Fibroblast of the aortic adventitia (primary cell): ENCODE data around the gene CENPP. TPM values are rescaled to one million over a fixed set of nuclear protein-coding genes. Genes with fewer than 3 reads are reported as not detected.

Experiments used
- DNase-seq: peaks from one replicate; pipeline ENCODE4 v3.0.0-alpha.2; 2010; ENCODE audit warnings: low read depth
- H3K4me3 ChIP-seq: 2 replicates; pipeline ENCODE4 v1.5.1; 2011; ENCODE audit warnings: low read depth, mild to moderate bottlenecking, control low read depth, low read length, moderate library complexity
- total RNA-seq: library from RNA; depleted of rRNA; stranded (reverse); fragments of >200 nt; gene quantifications from 2 replicates; pipeline ENCODE4 v1.2.3, GENCODE V29; 2012; ENCODE audit warnings: low replicate concordance
- TF ChIP-seq, protein P1 (sequence below): IDR thresholded peaks from 2 replicates; pipeline ENCODE4 v1.5.1; 2011; ENCODE audit warnings: mild to moderate bottlenecking, low read length, control low read depth, inconsistent platforms; ENCODE audit not compliant: insufficient read depth

The CENPP gene
- total RNA-seq, 1 donor = 19.3 TPM

GRCh38 chr9:92633614-92634278 lies 308.0 kb downstream of the CENPP start:
- no peak for DNase-seq
- no peak overlapping the region for H3K4me3 ChIP-seq
- TF ChIP-seq, protein P1, sequence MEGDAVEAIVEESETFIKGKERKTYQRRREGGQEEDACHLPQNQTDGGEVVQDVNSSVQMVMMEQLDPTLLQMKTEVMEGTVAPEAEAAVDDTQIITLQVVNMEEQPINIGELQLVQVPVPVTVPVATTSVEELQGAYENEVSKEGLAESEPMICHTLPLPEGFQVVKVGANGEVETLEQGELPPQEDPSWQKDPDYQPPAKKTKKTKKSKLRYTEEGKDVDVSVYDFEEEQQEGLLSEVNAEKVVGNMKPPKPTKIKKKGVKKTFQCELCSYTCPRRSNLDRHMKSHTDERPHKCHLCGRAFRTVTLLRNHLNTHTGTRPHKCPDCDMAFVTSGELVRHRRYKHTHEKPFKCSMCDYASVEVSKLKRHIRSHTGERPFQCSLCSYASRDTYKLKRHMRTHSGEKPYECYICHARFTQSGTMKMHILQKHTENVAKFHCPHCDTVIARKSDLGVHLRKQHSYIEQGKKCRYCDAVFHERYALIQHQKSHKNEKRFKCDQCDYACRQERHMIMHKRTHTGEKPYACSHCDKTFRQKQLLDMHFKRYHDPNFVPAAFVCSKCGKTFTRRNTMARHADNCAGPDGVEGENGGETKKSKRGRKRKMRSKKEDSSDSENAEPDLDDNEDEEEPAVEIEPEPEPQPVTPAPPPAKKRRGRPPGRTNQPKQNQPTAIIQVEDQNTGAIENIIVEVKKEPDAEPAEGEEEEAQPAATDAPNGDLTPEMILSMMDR = no peak

DNA sequence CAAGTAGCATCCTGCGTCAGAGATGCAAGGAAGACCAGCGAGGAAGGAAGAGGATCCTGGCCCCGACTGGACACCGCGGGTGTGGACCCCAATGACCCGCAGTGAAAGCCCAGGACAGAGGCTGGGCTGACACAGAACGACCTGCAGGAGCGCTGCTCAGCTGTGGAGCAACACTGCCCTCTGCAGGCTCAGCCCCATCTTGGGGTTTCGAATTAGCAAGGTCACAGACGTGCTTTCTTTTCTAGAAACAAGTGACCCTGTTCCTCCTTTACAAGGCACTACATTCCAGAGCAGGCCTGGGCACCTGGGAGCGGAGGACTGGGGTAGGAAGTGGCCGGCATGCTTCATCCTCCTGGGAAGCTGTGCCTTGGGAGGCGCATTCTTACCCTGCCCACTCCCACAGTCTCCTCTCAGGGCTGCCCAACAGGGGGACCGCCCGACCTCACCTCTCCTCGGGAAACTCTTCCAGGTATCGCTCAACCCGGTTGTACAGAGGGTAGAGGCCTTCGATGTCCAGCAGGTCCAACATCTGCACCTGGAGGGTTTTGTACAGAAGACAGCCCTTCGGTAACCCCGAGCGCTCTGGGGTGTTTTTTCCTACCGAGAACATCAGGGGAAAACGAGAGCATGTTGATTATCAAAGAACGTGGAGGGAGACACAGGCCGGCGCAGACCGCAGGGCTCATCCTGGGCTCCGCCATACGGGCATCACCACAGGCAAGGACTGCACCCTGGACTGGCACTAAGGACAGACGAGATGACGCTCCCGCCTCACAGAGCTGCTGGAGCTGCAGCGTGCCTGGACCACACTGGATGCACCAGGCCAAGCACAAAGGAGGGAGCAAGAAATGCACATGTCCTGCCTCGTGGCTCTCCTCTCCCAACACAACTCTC lies 309.2 kb downstream of the CENPP start:
- TF ChIP-seq, protein P1 = peak; percentile 97
- DNase-seq = peak; percentile 86

GRCh38 chr9:92635760-92636159 lies 310.0 kb downstream of the CENPP start:
- H3K4me3 ChIP-seq = no peak overlapping the region
- no peak for DNase-seq
- TF ChIP-seq, protein P1 = no peak

More for the DNA sequence above, 309.2 kb downstream of the CENPP start:
- no peak overlapping the region for H3K4me3 ChIP-seq

DNA sequence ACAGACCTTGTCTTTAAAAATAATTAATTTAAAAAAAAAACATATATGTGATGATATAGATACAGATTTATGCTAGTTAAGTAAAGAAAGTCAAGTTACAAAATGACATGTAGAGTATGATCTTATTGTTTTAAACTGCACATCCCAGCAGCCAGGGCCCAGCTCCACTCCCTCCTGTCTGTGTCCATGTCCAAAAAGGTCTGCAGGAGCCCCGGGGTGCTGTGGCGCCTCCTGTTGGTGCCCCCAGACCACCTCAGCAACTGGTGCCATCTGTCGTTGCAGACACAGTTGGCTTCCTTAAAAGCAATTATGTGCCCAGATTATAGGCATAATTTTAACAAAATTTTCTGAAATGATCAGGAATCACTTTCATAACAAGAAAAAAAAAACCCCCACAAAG lies 310.9 kb downstream of the CENPP start:
- TF ChIP-seq, protein P1 = no peak

GRCh38 chr9:92637326-92637725 lies 311.6 kb downstream of the CENPP start:
- TF ChIP-seq, protein P1 = no peak
- no peak overlapping the region for H3K4me3 ChIP-seq
- DNase-seq = no peak

More for the DNA sequence above, 310.9 kb downstream of the CENPP start:
- no peak for DNase-seq
- H3K4me3 ChIP-seq = no peak overlapping the region

DNA sequence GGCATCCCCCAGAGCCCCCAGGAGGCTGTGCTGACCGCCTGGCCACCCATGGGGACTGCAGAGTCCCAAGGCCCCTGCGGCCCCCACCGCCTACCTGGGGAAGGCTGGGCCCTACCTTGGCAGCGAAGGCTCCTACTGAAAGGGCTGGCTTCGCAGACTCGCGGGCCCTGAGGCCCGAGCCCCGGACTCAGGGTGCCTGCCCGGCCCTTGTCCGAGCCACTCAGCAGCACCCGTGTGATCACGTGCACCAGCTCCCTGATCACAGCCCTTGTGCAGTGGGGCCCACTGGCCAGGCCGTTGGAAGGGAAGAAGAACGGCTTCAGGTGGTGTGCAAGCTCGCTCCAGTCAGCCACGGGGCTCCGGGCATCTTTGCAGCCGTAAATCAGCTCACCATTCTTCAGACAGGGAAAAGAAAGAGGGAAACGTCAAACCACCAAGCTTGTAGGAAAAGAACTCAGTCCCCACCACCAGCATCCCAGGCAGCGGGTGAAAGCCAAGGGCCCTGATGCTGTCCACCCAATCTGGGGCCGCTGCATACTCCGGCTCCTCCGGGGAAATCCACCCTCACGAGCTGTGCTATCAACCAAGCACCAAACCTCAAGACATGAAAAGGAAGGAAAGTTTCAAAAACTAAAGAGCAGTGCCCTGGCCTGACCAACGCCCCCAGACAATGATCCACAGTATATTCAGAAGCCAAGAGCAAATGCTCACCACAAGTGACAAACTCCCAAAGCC lies 312.3 kb downstream of the CENPP start:
- no peak for DNase-seq
- TF ChIP-seq, protein P1 = no peak
- no peak overlapping the region for H3K4me3 ChIP-seq
